NCI-H1694 treated with DMSO at 0.1 percent for 48 hours (cell line): ENCODE measurements around the gene INPP4B.

ENCODE experiments used
- DNase-seq: peaks from one replicate; lab custom pipeline; 2025; lab: John Stamatoyannopoulos, UW

INPP4B gene

DNA sequence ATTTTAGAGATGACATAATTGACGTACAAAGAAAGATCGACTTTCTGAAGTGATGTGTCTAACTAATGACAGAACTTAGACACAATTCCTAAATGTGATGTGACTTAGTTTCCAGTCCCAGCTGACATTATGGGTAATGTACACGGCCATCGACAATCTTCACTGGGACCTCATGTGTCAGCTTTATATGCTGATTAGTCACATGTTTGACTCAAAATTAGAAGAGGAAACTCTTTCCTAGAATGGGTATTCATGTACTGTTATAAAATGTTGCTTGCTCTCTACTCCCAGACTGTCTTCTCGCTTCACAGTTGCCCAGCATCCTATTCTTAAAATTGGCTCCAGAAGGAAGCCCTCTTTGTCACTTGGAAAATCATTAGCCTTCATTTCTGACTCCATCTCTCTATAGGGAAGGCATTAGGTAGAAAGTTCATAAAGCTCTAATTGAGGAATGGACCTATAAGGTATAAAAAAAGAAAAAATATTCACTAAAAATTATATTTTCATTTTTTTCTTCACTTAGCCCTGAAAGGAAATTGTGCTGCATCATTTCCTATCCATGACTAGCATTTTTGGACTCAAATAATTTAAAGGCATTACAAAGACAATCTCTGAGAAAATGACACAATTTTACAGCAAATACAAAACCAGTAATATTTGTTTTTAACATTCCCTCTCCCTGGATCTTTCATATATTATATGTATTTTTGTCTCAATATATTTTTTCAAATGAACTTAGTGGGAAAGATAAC lies 554.6 kb downstream of the INPP4B start:
- no peak for DNase-seq

DNA sequence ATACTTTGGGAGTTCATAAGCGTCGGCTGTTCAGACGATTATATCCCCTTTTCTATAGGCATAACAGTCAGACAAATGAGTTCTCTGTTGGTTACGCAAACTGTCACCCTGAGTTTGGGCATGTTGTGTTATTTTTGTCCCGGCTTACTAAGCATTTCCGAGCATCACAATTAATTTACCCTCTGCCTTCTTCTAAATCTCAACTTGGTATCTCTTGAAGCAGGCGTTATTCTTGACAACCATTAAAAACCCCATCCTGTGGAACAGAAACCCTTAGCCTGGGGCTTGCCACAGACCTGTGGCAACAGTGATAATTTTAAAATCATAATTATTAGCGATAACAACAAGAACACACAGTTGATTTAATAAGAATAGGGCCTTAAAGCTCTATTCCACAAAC lies 558.7 kb downstream of the INPP4B start:
- no peak for DNase-seq

DNA sequence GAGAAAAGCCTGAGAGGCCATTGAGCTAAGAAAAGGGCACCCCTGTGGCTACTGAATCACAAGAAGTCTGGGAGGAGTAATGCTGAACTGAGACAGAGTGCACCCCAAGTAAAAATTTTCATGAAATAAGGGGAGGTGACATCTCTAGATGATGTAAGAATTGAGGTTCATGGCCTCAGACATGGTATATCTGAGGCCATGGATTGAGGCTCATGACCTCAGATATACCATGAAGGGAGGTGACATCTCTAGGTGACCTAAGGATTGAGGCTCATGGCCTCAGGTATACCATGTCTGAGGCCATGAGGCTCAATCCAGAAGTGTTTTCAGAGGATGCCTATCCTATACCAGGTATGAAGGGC lies 560.9 kb downstream of the INPP4B start:
- no peak for DNase-seq

DNA sequence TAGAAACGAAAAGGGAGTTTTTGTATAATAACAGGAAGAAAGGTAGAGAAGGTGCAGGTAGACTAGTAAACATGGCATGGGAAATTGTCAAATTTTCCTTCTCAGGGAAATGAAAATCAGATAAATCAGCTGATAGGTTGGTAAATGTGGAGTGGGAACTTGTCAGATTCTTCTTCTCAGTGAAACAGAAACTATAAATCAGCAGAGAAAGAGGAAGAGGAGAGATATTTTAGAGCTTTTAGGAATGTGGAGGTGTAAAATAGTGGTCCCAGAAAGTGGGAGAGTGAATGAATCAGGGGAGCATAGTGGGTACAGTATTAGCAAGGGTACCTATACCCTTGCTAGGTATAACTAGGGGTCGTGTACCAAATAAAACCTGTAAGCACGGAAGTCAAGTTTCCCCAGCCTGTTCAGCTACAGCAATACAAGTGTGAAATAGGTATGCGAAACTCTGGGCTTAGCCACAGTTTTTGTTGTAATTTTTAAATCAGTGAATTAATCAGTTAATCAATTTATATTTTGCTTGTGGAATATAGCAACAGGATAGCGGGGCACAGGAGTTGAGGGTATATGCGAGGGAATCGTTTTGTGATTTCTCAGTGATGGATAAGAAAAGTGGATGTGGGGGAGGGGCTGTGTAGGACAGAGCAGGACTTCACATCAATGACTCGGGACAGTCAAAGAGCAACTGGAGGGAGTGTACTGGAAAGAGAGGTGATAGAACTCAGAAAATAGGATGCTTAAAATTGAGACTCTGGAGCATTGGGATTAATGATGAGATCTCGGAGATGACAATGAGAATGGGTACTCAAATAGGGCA lies 561.5 kb downstream of the INPP4B start:
- DNase-seq = no peak

DNA sequence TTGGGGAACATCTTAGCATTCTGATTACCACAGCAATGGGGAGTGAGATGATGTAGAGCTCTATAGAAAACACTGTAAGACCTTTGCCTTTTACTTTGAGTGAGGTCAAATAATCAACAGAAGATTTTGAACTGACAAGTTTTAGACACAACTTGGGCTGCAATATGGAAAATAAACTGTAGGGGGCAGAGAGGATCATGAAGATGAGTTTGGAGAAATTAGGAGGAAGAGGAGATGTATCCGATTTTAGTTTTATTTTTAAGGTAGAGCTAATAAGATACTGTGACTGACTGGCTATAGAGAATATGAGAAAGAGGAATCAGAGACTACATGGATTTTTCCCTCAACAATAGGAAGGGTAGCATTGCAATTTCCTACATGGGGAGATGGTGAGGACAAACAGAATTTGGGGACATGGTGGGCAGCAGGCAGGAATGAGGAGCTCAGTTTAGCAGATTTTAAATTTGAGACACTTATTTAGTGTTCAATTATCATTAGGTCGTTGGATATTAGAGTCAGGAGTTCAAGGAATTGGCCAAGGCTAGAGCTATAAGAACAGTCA lies 563.1 kb downstream of the INPP4B start:
- no peak for DNase-seq

DNA sequence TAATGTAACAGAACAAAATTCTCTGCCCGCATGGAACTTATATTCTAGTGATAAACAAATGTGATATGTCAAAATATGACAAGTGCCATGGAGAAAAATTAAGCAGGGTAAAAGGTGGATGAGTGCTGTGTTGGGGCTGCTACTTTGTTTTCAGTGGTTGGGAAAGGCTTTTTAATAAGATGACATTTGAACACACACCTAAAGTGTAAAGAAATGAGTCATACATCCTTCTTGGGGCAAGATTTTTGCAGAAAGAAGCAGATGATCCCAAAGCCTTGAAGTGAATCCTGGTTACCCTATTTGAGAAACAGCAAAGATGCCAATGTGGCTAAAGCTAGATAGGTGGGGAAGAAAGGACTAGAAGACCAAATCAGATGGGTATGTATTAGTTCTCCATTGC lies 564.1 kb downstream of the INPP4B start:
- no peak for DNase-seq

DNA sequence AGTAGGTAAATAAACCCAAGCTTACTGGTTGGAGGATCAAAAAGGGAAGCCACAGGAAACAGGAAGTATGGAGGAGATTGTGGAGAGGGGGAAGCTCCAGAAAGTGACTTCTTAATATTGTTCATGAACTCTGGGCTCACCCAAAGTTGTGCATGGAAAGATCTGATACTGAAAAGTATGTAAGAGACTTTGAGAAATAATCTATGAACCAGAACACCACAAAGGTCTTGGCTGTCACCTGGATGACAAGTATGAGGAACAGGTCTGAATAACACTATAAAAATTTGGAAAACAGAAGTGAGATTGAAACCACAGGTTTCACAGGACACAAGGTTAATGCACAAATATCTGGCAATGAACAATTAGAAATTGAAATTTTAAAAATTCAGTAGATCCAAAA lies 567.4 kb downstream of the INPP4B start:
- DNase-seq = no peak

DNA sequence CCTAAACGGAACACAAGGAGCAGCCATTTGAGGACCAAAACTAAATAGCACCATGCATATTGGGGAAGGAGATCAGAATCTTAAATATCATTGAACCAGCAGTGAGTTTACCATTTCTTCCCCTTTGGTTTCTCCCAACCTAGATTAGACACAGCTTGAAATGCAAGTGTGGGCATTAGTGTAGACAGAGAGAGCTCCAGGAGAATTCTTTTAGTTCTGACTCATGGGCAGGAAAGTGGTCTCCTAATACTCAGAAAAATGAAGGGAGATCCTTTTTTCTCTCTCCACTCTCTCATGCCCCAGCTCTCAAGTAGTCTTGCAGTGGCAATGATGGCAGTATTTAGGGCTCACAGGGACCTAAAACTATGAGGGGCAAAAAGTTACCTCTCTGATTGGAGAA lies 567.9 kb downstream of the INPP4B start:
- DNase-seq = no peak

DNA sequence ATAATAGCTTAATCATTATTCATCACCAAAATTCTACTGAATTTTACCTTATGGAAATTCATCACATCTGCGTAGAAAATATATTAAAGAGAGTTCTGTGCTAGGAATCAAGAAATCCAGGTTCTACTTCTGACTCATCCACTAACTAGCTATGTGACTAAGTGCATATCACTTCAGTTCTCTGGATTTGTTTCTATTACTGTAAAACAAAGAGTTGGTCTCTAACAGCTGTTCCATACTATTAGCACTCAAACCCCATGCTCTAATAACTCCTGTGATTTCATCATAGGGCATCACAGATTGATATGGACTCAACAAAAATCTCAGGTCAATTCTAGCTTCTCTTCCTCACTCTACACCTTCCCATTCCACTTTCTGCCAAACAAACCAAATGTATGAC lies 572.0 kb downstream of the INPP4B start:
- no peak for DNase-seq

DNA sequence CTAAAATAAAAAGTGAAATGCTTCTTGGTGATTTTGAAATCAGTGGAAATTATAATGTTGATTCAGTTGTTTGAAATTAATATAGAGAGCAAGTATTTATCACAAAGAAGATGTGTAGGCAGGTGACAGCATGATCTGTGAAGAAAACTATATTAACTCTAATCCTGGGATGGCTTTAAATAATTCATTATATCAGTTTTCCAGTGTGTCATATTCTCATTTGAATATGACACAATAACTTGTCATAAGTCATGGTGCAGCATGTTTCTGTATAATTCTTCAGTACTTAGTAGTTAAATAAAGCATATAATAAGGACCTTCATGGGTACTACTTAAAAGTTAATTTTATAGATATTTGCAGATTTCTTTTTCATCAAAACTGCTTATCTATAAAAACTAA lies 573.6 kb downstream of the INPP4B start:
- no peak for DNase-seq

DNA sequence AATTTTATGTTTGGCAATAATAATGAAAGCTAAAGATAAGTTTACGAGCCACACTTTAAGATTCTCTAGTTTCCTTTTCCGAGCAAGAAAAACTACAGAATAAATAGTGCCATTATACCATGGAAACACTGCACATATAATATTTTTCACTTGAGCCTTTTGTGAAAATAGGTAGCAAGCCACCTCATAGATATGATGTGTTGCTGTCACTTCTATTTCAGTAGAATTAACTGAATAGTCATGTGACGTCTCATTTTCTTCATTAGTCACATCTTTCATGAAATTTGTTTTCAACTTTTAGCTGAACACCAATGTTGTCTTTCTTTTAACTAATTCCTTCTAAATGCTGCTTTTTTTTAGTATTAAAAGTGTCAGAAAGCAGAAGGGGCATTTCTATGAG lies 574.3 kb downstream of the INPP4B start:
- DNase-seq = no peak

DNA sequence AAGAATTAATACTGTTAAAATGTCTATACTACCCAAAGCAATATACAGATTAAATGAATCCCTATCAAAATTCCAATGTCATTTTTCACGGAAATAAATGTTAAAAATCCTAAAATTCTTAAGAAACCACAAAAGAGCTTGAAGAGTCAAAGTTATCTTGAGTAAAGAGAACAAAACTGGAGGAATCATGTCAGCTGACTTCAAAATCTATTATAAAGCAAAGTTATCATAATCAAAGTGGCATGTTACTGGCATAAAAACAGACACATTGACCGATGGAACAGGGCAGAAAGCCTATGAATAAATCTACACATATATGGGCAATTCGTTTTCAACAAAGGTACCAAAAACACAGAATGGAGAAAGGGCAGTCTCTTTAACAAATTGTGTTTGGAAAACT lies 579.0 kb downstream of the INPP4B start:
- no peak for DNase-seq

DNA sequence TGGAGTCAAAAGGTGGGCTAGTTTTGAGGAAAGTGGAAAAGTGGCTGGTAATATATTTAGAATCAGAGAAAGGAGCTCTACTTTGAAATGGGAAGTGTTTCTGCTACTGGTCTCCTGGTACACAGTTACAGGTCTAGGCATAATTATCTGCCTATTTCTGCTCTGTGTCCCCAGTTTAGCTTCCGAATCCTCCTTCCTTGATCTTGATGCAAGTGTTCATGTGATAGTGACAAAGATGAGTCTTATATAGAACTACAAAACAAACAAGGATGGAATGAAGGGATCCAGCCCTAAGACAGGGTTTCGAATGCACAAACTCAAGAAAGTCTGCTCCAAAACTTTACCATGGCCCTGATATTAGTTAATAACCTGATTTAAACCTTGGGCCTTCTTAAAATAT lies 580.2 kb downstream of the INPP4B start:
- DNase-seq = no peak

DNA sequence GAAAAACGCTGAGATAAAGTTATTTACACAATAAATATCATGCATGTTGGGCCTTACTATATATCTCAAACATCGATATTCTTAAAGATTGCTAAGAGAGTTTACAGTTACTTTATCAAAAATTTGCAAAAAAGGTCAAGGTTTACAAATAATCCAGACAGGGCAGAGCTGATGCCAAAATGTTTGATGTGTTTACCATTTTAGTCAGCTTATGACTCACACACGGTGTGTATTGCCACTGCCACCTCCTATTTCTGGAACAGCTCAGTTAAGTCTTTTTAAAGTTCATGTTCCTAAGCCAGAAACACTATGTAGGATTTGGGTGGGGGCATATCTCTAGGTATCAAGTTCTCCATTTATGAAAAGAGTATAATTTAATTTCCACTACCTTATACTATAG lies 580.6 kb downstream of the INPP4B start:
- no peak for DNase-seq

DNA sequence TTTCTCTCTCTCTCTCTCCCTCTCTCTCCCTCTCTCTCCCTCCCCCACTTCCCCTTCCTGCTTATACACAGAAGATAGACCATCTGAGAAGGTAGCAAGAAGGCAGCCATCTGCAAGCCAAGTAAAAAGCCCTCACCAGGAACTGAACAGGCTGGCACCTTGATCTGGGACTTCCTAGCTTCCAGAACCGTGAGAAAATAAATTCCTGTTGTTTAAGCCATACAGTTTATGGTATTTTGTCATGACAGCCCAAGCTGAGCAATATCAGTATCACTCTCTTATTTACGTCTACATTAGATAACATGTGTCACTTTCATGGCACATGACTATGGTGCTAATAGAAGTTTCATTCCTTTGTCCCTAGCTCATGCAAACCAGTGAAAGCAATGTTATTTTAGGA lies 581.1 kb downstream of the INPP4B start:
- no peak for DNase-seq

DNA sequence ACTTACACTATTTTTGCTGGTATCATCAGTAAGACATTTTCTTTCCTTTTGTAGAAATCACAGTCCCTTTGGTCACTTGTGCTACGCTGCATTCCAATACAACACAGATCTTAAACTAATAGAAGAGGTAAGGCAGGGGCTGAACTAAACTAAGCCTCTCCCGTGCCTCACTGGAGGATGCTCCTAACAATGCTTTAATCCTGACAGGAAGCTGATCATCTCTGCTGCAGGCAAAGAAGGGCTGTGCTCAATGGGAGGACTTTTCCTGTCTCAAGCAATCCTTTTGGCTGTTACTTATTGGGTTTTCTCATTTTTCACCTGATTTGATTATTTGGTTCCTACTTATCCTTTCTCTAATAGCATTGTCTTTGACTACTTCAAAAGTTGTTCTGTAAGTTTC lies 583.1 kb downstream of the INPP4B start:
- DNase-seq = no peak

DNA sequence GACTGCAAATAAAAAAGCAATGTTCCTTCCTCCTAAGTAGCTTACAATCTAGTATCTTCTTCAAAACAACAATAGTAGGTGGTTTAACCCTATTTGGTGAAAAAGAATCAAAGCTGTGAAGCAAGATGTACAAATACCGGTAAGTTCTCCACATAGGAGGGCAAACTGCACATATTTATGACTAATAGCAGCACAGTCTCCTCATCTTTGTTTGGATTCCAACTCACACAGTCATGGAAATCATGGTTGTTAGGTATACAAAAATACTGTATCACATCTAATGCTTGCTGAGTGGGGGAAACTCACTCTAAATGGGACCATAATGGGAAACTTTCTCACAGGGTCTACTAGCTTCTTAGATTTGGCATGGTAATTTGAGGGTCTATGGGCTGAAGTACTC lies 597.2 kb downstream of the INPP4B start:
- DNase-seq = no peak

DNA sequence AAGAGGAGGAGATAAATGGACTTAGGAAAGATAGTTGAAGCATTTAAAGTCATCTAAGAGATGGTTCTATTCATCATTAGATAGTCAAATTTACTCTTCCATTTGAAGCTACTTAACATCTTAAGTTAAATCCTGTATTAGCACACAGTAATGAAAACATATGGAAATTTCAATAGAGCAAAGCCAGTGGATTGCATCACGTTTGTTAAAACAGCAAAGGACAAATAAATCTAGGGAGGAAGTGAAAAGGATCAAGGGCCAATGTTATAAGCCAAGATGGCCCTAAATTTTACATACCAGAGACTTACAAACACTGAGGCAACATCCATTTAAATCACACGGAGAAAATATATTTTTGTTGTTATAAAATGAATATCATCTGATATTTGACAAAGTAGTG lies 602.8 kb downstream of the INPP4B start:
- no peak for DNase-seq

DNA sequence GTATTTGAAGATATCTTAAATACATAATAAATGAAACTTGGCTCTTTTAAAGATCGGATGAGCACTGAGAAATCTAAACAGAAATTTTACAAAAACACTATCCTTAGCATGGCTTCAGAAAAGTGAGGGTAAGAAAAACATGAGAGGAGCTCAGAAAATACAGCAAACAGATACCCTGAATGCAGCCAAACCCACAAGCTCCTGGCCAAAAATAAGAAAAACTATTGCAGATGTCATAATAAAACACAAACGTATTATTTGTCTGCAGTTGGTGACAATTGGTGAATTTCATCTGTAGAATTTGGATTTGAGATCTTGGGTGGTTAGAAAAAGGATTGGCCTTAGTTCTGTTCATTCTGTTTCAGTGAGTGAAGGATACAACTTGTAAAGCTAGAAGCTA lies 603.9 kb downstream of the INPP4B start:
- no peak for DNase-seq

DNA sequence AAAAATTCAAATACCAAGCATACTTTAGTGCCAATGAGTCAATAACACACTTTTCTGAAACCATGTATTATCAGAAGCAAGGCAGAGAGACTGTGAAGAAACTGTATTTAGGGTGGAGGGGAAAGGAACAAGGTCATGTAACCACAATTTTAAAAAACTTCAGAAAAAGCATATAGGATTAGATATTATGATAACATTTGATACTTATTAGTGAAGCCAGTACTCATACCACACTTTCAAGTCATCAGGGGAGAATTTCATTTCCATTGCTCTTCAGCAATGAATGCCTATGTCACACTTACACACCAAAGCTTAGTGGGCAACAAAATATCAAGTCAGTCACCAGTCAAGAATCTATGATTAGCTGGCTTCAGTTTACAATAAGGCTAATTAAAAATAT lies 607.5 kb downstream of the INPP4B start:
- no peak for DNase-seq

DNA sequence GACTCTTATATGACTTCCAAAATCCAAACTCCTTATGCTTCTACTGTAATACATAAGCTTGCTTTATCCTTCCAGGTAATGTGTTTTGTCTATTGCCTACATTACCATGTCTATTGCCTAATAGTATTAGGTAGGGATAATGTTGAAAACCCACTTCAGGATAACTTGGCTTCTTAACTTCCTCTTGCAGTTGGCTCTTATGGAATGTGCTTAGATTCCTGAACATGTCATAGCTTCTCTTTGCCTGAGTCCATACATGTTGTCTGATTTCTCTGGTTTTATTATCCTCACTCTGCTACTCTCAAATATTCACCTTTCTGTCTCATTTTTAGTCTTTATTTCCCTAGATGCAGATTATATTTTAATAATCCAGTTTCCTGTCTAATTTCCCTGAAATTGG lies 609.8 kb downstream of the INPP4B start:
- no peak for DNase-seq

DNA sequence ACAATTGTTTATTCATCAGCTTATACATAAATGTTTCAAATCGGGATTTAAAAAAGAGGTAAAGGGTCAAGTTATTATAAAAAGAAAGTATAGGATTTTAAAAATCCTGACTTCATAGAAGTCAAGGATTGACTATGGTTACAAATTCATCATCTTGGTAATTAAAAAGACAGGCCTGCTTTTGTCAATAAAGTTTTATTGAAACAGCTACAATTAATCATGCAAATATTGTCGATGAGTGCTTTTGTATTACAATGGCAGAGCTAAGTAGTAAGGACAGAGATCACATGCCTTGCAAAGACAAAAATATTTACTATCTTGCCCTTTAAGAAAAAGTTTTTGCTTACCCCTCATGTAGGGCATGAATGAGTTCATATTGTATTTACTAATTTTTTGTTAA lies 614.3 kb downstream of the INPP4B start:
- DNase-seq = no peak

DNA sequence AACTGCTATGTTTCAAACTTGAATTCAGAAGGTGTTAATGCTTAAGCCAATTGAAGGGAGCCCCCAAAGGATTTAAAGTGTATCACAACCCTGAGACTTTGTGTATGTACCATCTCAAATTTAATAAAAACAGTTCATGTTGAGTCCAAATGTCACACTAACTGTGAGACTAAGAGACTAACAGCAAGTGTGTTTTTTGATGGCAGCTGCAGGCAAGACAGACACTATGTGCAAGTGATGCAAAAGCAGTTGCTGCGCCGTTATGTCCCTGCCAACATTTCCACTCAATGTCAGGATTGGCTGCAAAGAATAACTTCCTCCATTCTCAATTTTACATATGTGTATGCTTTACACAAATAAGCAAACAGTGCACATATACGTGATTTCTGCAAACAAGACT lies 615.1 kb downstream of the INPP4B start:
- DNase-seq = no peak

DNA sequence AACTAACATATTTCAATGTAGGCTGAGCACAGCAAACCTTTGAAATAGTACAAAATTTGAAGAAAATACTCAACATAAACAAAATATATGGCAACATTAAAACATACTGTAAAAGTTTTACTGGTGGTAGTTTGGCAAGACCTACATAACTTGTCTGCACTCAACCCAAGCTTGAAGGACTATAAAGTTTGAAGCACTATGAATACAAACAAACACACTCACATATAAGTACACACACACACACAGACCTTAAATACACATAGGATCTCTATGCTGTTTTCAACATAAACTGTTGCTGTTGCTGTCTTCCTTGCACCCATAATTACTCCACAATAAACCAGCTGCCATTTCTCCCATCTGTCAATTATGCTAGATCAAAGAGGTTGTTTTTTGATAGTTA lies 620.1 kb downstream of the INPP4B start:
- DNase-seq = no peak
